Mucosa of descending colon (tissue), 3 donors: ENCODE data around the gene RAB3D. TPM values are rescaled to one million over a fixed set of nuclear protein-coding genes. Genes with fewer than 3 reads are reported as not detected.
A peak's percentile ranks its signal among the peaks of the same experiment; 100 is the strongest.

Experiments used
- ATAC-seq: fragments of 200-7000 bp; cut with Tn5 transposase; one replicate; pipeline ENCODE4 v1.9.1; 2020; ENCODE audit warnings: mild to moderate bottlenecking, moderate library complexity
- DNase-seq, 3 donors: peaks; one replicate each; pipeline ENCODE4 v3.0.0-alpha.2; 2020
- H3K36me3 ChIP-seq: fragments of 200-600 bp; one replicate; pipeline ENCODE4 v1.8.0; 2021; ENCODE audit warnings: low read depth, mild to moderate bottlenecking
- H3K4me1 ChIP-seq: fragments of 200-600 bp; one replicate; pipeline ENCODE4 v1.8.0; 2021; ENCODE audit warnings: low read depth, mild to moderate bottlenecking
- H3K4me3 ChIP-seq: fragments of 200-600 bp; one replicate; pipeline ENCODE4 v1.8.0; 2021; ENCODE audit warnings: mild to moderate bottlenecking
- H3K9me3 ChIP-seq: fragments of 200-600 bp; one replicate; pipeline ENCODE4 v1.8.0; 2021; ENCODE audit warnings: mild to moderate bottlenecking
- CTCF ChIP-seq: fragments of 200-600 bp; IDR thresholded peaks from one replicate; pipeline ENCODE4 v1.8.0; 2022; ENCODE audit warnings: antibody characterized with exemption, mild to moderate bottlenecking
- intact Hi-C, 2 donors: fragments of 100-400 bp; cut with DNase I in 1 of 2; cut with micrococcal nuclease in 1 of 2; formaldehyde crosslinking; loops; one replicate each; pipeline versions ENCODE4 v1.11.0 to v1.11.1; 2022; cut with DNase I, micrococcal nuclease
- total RNA-seq, 3 donors: library from RNA; stranded (reverse); fragmentation: NEBNext Ultra II Directional in 2 of 3; extraction: Animal tissue kit (Norgen Biotek cat#: 25700) in 2 of 3; gene quantifications; one replicate each; pipeline versions ENCODE4 v1.2.1 to v1.2.4, GENCODE V29; 2021 to 2023
- donor health status: DM: no; HTN: no; CAD: no; lungs with moderate emphysema.
- donor health status: DM: no; HTN: no; CAD: no.
- donor health status: DM: no; HTN: yes; CAD: no.

Gene RAB3D
- total RNA-seq, 3 donors from 2014 or later: 21.0 to 34.9 (median 33.9) TPM

GRCh38 chr19:11377237-11377636 lies 37.8 kb upstream of the RAB3D start:
- no peak overlapping the region for H3K4me3 ChIP-seq
- no peaks in the 10 kb centered on the region for H3K9me3 ChIP-seq
- no peak for TF ChIP-seq CTCF
- ATAC-seq (no peak), DNase-seq (no peak)
- intact Hi-C loops: no loop called here
- H3K36me3 ChIP-seq: no peaks in the 10 kb centered on the region
- H3K4me1 ChIP-seq: peaks cover 36% of the 10 kb centered on the region

- H3K36me3 ChIP-seq: no peaks in the 10 kb centered on the region
- TF ChIP-seq CTCF: no peak
- H3K9me3 ChIP-seq: no peaks in the 10 kb centered on the region
- intact Hi-C loops: no loop called here
- H3K4me1 ChIP-seq: peaks cover 23% of the 10 kb centered on the region
- DNase-seq (peak; percentile 73 to 90 (median 75)), ATAC-seq (peak; percentile 43)
- peak overlapping the region; percentile 39 for H3K4me3 ChIP-seq
Measured at GRCh38 chr19:11375143-11375948, 35.9 kb upstream of the RAB3D start.

- H3K4me1 ChIP-seq: peaks cover 19% of the 10 kb centered on the region
- TF ChIP-seq CTCF: no peak
- peak; percentile 93 for ATAC-seq
- DNase-seq: peak; percentile 98 to 99 (median 99)
- H3K4me3 ChIP-seq: peak within 1 kb of the TSS; percentile 39
- no peaks in the 10 kb centered on the region for H3K9me3 ChIP-seq
- intact Hi-C loops: no loop called here
- H3K36me3 ChIP-seq: no peaks in the 10 kb centered on the region
Measured at GRCh38 chr19:11374433-11375142, 35.1 kb upstream of the RAB3D start, which contains the start of gene SWSAP1. Gene SWSAP1 (plus strand): TSS chr19:11374666. CDS start chr19:11374681, 15 bp downstream.

DNA sequence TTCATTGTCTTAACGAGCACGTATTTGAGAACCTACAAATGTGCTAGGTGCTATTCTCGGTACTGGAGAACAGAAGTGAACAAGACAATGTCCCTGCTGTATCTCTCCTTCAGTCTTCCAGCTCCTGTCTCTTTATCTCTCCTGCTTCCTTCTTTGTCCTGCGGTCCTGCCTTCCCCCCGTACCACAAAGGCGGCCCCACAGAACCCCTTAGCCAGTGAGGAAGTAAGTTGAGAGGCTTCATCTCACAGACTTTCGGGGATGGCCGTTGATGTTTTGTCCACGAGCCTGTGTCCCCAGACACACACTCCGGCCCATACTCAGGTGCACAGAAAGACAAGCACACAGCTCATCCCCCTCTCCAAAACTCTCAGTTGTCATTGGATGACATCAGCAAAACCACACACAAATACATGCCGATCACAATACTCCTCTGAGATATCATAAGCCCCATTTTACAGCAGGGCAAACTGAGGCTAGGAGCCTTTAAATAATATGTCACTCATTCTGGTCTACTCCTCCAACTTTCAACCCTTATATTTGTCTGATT lies 34.5 kb upstream of the RAB3D start:
- ATAC-seq: no peak
- DNase-seq: peak in 1 of 3 donors; percentile 39
- Histone ChIP-seq H3K4me1 (peaks cover 19% of the 10 kb centered on the region), H3K4me3 (no peak overlapping the region), H3K9me3 (no peaks in the 10 kb centered on the region), H3K36me3 (no peaks in the 10 kb centered on the region)
- intact Hi-C loops: no loop called here
- TF ChIP-seq CTCF: no peak

DNA sequence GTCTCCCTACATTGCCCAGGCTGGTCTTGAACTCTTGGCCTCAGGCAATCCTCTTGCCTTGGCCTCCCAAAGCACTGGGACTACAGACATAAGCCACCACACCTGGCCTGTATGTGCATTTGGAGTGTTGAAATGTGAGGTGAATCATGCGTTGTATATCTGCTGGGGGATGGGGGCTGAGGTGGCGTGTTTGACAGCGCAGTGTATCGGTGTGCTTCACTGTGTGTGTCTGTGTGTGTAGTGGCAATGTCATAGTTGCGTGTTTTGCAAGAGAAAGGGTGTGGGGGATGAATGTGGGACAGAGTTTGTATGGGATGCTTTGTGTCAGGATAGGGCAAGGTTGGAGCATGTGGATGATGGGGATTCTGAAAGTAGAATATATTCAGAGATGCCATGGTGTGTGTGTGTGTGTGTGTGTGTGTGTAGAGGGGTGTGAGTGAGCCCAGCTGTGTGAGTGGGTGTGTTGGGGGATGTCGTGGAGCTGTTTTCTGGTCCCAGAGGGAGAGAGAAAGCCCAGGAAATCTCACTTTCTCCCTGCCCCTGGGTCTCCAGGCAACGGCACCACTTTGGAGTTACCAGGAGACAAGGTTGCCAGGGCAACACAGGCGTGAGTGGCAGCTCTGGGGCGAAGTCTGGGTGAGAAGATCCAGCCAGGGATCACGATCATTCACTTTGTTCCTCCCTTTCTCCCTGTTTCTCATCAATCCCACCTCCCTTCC lies 33.9 kb upstream of the RAB3D start:
- no peak overlapping the region for H3K4me3 ChIP-seq
- no peaks in the 10 kb centered on the region for H3K36me3 ChIP-seq
- H3K4me1 ChIP-seq: peaks cover 19% of the 10 kb centered on the region
- intact Hi-C loops: no loop called here
- H3K9me3 ChIP-seq: no peaks in the 10 kb centered on the region
- DNase-seq (peak in 2 of 3 donors; percentile 40 to 49), ATAC-seq (no peak)
- no peak for TF ChIP-seq CTCF
